ENCODE results near the gene KLF13.

DNA sequence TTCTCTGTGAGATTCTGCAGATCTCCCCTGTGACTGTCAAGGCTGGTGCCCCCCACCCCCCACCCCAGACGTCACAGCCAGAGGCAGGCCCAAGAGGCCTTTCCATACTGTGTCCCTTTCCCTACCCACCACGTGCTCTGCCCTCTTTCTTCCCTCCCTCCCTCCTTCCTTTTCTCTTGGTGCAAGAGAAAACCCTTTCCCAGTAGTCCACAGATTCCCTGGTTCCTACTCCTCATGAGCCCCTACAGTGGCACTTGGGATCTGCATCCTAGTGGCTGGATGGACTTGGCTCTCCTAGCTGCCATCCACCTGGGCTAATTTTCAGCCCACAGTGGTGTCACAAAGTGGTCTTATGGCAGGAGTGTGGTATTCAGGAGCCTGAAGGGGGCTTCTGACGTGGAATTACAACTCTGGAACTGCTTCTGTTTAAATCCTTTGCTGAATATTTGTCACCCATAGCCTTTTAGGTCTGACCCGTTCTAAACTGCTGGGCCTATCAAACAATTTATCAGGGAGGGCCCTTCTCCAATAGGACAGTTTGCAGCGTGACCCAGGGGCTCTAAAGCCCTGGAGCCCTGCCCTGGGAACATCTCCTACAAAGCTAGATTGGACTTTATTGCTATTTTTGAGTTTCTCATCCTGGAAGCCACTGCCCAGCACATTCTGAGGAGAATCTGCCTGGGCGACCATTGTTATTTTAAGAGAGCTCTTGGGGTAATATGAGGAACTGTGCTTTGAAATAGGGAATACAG, 35.3 kb downstream of the KLF13 start:
- TF ChIP-seq, protein P1, sequence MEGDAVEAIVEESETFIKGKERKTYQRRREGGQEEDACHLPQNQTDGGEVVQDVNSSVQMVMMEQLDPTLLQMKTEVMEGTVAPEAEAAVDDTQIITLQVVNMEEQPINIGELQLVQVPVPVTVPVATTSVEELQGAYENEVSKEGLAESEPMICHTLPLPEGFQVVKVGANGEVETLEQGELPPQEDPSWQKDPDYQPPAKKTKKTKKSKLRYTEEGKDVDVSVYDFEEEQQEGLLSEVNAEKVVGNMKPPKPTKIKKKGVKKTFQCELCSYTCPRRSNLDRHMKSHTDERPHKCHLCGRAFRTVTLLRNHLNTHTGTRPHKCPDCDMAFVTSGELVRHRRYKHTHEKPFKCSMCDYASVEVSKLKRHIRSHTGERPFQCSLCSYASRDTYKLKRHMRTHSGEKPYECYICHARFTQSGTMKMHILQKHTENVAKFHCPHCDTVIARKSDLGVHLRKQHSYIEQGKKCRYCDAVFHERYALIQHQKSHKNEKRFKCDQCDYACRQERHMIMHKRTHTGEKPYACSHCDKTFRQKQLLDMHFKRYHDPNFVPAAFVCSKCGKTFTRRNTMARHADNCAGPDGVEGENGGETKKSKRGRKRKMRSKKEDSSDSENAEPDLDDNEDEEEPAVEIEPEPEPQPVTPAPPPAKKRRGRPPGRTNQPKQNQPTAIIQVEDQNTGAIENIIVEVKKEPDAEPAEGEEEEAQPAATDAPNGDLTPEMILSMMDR (IDR thresholded peaks at IDR 0.05), result no peak
- TF ChIP-seq POLR2A (IDR thresholded peaks at IDR 0.05), result no peak
